Prostate gland (tissue), 2 donors: ENCODE results near the gene DIS3L2.

Experiments
- POLR2A ChIP-seq: fragments of 450-650 bp; IDR thresholded peaks from one replicate; pipeline ENCODE4 v1.6.1; 2016; ENCODE audit warnings: antibody characterized with exemption, mild to moderate bottlenecking
- TF ChIP-seq, protein P1 (sequence below), 4 experiments: fragments of 200-600 bp in 2 of 4; fragments of 450-650 bp in 2 of 4; sonication (generic) in 2 of 4; IDR thresholded peaks; 1 replicate in 3 of 4; 2 replicates in 1 of 4; pipeline ENCODE4 v1.5.1; 2016 to 2019; ENCODE audit warnings: antibody characterized with exemption in 4 of 4, mild to moderate bottlenecking in 2 of 4, moderate library complexity in 2 of 4

GRCh38 chr2:232134939-232135338 lies 173.4 kb downstream of the DIS3L2 start:
- no peak for TF ChIP-seq POLR2A
- TF ChIP-seq, protein P1, sequence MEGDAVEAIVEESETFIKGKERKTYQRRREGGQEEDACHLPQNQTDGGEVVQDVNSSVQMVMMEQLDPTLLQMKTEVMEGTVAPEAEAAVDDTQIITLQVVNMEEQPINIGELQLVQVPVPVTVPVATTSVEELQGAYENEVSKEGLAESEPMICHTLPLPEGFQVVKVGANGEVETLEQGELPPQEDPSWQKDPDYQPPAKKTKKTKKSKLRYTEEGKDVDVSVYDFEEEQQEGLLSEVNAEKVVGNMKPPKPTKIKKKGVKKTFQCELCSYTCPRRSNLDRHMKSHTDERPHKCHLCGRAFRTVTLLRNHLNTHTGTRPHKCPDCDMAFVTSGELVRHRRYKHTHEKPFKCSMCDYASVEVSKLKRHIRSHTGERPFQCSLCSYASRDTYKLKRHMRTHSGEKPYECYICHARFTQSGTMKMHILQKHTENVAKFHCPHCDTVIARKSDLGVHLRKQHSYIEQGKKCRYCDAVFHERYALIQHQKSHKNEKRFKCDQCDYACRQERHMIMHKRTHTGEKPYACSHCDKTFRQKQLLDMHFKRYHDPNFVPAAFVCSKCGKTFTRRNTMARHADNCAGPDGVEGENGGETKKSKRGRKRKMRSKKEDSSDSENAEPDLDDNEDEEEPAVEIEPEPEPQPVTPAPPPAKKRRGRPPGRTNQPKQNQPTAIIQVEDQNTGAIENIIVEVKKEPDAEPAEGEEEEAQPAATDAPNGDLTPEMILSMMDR (IDR thresholded peaks at IDR 0.05): no peak
